LHCN-M2 (cell line): ENCODE measurements around the gene IFNA7. TPM values are rescaled to one million over a fixed set of nuclear protein-coding genes. Genes with fewer than 3 reads are reported as not detected.
"Not testable (repeated sequence)": the region's sequence is repeated elsewhere in the genome, so short reads cannot be mapped to it uniquely, and the experiment has no call there.

ENCODE experiments used
- DNase-seq: peaks from one replicate; pipeline ENCODE4 v3.0.0-alpha.2; 2012; ENCODE audit warnings: low read depth
- polyA plus RNA-seq: library from polyadenylated mRNA; unstranded; fragments of >200 nt; gene quantifications from one replicate; pipeline ENCODE4 v1.2.1, GENCODE V29; 2012; ENCODE audit warnings: missing spikeins
- total RNA-seq: library from RNA; depleted of rRNA; stranded (reverse); fragments of >200 nt; gene quantifications from 2 replicates; pipeline ENCODE4 v1.2.3, GENCODE V29; 2014; rRNA removed

The IFNA7 gene
- total RNA-seq: not detected in 2 replicates
- polyA plus RNA-seq: not detected

DNA sequence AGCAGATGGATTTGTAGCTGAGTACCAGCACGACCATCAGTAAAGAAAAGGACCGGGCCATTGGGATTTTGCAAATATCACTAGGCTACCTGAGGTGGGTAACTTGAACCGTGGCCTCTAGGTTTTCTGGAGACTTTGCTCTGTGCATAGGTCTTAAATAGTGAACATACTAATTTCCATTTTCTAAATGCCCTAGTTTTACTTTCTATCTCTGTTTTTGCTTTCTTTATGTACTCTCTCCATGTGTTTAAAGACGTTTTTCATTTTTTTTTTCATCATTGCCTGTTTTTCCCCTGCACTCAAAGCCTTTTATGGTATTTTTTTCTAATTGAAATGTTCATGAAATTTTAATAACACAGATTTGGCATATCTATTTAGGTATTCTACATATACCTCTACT lies at the start of gene IFNA7:
Gene IFNA7 (minus strand): TSS at position 101 of the 400 bp plus-strand sequence. CDS start 40 bp downstream, at position 61.
- not testable (repeated sequence) for DNase-seq

DNA sequence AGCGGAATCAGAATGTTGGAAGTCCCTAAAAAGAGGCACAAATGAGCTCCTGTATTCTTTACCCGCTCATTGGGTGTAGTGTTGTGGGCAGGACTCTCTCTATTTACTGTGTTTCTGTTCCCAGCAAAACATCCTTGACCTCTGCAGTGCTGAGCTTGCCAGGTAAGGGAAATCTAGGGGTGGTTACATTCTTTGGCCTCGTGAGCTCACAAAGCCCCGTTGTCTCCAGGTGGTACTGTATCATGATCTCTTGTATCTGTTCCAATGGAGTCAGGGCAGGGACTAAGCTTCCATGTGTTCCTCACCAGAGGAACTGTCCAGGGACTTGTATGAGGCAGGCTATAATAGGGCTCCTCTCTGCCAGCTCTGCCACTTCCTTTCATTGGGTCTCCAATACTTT lies 49.6 kb upstream of the IFNA7 start:
- no peak for DNase-seq

DNA sequence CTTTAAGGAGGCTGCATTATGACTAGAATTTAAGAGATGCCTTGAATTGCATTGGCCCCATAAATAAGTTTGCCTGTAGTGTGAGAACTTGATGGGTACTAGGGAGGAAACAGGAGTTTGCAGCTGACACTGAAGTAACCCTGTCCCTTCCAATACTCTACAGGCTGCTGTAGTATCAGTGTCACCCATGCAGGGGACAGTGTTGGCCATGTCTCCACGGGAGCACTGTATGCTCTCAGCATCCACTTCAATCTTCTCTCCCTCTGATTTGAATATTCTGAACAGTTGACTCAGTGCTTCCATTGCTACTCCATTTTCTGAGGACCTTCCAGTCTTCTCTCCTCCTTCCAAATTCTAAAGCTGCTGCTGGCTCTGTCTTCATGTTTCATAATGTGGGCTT lies 49.2 kb upstream of the IFNA7 start:
- no peak for DNase-seq

DNA sequence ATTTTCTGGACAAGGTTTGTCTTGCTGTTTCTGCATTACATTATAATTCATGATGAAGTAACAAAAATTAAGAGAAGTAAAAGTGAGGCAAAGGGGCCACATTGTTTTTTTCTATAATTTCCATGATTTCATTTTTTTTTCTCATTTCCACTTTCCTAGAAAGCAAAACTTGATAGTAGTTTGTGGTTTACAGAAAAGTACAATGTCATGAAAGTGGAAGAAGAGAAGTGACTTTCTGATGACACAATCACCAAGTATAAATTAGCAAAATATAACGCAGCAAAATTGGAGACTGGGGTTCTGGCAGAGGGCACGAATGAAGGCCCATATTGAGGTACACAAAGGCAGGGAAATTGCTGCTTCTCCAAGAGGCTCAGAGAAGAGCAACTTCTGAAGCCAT lies 42.8 kb upstream of the IFNA7 start:
- no peak for DNase-seq

DNA sequence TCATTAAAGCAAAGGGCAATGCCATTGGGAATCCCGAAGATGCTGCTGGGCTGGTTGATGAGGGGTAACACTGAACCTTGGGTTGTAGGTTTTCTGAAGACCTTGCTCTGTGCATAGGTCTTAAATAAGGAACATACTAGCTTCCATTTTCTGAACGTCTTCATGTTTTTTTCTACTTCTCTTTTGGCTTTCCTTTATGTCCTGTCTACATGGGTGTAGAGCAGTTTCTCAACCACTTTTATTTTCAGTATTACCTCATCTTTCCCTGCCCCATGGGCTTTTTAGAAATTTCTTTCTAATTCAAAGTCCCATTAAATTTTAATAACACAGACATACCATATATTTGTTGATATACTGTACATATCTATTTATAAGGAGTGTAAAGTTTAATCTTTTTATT lies 37.9 kb upstream of the IFNA7 start, which contains the start of gene IFNA14:
Gene IFNA14 (minus strand): TSS at position 95 of the 400 bp plus-strand sequence. CDS start 70 bp downstream, at position 25.
- DNase-seq: no peak

DNA sequence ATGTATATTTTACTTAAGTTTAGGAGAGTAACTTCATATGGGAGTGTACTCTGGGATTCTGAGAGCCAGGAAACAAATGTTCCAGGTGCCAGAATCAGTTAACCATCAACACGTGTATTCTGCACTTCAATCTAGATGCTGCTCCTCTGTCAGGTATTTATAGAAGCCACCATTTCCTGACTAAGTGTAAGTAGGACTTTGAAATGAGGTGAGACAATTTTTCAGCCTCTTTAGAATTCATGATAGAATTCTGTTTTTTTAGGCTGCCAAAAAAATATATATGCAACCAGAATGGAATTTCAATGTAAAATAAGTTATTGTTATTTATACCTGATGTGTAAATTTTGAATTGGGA lies 34.3 kb upstream of the IFNA7 start:
- not testable (repeated sequence) for DNase-seq

DNA sequence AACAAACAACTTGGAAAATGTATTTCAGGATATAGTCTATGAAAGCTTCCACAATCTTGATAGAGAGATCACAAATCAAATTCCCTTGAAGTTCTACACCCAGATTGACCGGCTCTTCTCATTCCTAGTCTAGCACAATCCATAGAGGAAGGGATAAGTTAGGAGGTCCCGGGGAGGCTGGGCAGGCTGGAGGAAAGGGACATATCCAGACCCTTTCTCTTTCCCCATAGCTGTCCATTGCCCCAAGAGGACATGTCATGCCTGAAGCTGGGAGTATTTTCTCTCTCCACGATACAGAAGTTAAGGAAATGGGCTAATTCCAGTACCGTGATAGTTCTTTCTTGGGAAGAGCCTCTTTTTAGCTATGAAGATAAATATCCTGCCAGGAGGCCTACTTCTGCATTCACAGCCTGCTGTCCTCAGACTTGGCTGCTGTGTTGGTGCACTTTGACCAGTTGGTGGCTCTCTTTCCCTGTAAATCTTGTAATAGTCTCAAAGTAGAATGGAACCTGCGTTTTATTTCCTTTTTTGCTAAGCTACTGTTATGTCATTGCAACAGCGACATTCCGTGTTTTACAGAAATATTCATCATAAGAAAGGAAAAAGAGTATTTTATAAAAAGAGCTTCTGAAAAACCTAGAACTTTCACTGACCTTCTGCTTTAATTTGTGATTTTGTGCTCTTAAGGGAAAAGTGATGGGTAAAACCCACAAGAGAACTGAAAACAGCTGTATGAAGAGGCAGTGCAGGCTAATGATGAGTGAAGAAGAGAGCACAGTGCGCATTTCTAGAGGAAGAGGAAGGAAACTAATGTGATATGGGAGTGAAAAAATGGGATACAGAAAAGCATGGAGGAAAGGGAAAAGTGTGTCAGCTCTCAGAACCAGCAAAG lies 33.7 kb upstream of the IFNA7 start:
- DNase-seq: peak; percentile 42

DNA sequence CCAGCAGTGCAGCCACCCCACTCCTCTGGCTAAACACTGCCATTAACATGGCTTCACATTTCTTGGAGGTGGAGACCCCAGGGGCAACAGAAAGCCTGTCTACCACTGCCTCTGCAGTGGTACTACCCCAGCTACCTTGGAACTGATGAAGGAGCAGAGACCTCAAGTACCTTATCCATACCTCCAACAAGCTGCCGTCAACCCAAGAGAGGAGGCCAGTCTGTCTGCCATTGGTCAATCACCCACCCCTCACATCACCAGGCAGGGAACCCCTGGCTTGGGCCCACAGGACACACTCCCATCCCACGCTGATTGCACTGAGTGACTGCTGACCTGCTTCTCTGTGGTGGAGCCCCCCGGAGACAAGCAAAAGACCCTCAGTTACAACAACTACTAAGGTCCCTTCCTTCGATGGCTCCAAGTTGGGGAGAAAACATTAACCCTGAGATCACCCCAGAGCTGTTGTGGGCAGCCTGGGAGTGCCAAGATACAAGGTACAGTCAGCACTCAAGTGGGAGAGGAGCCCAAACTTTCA lies 32.2 kb upstream of the IFNA7 start:
- no peak for DNase-seq

DNA sequence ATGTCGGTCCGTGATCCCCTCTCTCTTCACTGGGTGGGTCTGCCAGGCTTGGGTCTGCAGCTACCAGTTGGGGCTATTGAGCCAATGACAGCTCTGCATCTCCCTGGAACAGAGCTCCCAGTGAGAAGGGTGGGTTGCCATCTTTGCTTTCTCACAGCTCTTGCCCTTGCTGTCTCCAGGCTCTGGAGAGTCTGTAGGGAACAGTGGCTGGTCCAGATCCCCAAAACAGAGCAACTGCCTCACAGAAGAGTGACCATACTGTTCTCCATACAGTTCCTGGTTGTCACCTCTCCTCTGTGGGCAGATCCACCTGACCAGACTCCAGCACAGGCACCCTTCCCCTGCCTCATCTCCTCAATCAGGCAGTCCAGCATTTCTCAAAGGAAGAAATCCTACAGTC lies 31.3 kb upstream of the IFNA7 start:
- no peak for DNase-seq

DNA sequence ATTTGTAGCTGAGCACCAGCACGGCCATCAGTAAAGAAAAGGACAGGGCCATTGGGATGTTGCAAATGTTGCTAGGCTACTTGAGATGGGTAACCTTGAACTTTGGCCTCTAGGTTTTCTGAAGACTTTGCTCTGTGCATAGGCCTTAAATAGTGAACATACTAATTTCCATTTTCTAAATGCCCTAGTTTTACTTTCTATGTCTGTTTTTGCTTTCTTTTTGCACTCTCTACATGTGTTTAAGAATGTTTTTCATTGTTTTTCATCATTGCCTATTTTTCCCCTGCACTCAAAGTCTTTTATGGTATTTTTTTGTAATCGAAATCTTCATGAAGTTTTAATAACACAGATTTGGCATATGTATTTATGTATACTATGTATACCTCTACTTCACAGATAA lies 26.1 kb upstream of the IFNA7 start, which contains the start of gene IFNA17:
Gene IFNA17 (minus strand): TSS at position 101 of the 400 bp plus-strand sequence. CDS start 49 bp downstream, at position 52.
- no peak for DNase-seq

DNA sequence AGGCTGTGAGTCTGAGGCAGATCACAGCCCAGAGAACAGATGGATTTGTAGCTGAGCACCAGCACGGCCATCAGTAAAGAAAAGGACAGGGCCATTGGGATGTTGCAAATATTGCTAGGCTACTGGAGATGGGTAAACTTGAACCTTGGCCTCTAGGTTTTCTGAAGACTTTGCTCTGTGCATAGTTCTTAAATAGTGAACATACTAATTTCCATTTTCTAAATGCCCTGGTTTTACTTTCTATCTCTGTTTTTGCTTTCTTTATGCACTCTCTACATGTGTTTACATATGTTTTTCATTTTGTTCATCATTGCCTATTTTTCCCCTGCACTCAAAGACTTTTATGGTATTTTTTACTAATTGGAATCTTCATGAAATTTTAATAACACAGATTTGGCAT lies 15.2 kb upstream of the IFNA7 start, which contains the start of gene IFNA16:
Gene IFNA16 (minus strand): TSS at position 101 of the 400 bp plus-strand sequence. CDS start 6 bp downstream, at position 95.
- DNase-seq: not testable (repeated sequence)

DNA sequence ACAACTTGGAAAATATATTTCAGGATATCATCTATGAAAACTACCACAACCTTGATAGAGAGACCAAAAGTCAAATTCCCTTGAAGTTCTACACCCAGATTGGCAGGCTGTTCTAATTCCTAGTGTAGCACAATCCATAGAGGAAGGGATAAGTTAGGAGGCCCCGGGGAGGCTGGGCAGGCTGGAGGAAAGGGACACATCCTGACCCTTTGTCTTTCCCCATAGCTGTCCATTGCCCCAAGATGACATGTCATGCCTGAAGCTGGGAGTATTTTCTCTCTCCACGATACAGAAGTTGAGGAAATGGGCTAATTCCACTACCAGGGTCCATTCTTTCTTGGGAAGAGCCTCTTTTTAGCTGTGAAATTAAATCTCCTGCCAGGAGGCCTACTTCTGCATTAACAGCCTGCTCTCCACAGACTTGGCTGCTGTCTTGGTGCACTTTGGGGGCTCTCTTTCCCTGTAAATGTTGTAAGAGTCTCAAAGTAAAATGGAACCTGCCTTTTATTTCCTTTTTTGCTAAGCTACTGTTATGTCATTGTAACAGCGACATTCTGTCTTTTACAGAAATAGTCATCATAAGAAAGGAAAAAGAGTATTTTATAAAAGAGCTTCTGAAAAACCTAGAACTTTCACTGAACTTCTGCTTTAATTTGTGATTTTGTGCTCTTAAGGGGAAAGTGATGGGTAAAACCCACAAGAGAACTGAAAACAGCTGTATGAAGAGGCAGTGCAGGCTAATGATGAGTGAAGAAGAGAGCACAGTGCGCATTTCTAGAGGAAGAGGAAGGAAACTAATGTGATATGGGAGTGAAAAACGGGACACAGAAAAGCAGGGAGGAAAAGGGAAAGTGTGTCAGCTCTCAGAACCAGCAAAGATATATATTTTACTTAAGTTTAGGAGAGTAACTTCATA lies 11.7 kb upstream of the IFNA7 start:
- DNase-seq: peak; percentile 19

DNA sequence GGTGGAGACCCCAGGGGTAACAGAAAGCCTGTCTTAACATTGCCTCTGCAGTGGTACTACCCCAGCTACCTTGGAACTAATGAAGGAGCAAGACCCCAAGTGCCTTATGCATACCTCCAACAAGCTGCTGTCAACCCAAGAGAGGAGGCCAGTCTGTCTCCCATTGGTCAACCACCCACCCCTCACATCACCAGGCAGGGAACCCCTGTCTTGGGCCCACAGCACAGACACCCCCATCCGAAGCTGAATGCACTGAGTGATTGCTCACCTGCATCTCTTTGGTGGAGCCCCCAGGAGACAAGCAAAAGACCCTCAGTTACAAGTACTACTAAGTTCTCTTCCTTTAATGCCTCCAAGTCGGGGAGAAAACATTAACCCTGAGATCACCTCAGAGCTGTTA lies 10.2 kb upstream of the IFNA7 start:
- not testable (repeated sequence) for DNase-seq

DNA sequence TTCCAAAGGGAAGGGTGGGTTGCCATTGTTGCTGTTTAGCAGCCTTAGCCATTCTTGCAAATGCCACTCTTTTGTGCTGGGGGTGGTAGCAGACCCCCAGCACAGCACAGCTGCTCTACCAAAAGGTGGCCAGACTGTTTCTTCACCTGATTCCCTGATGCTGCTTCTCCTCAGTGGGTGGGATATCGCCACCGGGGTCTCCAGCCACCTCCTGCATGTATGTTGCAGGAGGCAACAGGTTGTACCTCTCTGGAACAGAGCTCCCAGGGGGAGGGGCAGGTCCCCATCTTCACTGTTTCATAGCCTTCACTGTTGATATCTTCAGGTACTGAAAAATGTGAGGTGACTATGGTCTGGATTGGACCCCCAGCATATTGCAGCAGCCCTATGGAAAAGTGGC lies 8.8 kb upstream of the IFNA7 start:
- not testable (repeated sequence) for DNase-seq

DNA sequence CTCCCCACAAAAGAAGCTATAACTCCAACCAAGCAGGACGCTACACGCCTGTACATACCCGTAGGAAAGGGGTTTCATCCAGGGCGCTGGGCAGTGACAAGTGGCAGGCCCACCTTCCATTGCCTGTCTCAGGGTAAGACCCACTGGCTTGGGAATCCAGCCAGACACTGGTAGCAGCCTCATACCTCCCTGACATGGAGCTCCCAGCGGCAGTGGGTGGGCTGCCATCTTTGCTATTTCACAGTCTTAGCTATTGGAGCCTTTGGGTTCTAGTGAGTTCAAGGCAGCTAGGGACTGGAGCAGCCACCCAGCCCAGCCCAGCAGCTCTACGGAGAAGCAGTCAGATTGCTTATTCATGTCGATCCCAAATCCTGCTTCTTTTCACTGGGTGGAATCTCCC lies 8.3 kb upstream of the IFNA7 start:
- no peak for DNase-seq

DNA sequence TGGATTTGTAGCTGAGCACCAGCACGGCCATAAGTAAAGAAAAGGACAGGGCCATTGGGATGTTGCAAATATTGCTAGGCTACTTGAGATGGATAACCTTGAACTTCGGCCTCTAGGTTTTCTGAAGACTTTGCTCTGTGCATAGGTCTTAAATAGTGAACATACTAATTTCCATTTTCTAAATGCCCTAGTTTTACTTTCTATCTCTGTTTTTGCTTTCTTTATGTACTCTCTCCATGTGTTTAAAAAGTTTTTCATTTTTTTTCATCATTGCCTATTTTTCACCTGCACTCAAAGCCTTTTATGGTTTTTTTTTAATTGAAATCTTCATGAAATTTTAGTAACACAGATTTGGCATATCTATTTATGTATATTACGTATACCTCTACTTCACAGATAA lies 5.0 kb upstream of the IFNA7 start, which contains the start of gene IFNA10:
Gene IFNA10 (minus strand): TSS at position 101 of the 400 bp plus-strand sequence. CDS start 46 bp downstream, at position 55.
- not testable (repeated sequence) for DNase-seq

DNA sequence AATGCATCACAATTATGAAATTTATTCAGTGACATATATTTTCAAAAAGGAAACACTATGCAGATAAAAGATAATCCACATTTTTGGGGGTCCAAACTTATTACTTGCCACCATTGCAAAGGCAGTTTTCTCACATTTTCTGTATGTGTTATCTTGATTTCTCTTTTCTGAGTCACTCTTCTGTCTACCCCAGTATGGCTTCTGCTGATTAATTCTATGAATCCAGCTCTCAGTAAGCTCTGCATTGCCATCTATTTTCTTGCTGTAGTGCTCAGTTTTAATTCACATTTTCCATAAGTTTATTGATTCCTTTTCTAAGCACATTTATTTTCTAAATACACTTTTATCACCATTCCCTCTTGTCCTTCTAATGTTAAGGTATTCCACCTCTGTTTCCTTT lies 3.2 kb upstream of the IFNA7 start:
- DNase-seq: no peak

DNA sequence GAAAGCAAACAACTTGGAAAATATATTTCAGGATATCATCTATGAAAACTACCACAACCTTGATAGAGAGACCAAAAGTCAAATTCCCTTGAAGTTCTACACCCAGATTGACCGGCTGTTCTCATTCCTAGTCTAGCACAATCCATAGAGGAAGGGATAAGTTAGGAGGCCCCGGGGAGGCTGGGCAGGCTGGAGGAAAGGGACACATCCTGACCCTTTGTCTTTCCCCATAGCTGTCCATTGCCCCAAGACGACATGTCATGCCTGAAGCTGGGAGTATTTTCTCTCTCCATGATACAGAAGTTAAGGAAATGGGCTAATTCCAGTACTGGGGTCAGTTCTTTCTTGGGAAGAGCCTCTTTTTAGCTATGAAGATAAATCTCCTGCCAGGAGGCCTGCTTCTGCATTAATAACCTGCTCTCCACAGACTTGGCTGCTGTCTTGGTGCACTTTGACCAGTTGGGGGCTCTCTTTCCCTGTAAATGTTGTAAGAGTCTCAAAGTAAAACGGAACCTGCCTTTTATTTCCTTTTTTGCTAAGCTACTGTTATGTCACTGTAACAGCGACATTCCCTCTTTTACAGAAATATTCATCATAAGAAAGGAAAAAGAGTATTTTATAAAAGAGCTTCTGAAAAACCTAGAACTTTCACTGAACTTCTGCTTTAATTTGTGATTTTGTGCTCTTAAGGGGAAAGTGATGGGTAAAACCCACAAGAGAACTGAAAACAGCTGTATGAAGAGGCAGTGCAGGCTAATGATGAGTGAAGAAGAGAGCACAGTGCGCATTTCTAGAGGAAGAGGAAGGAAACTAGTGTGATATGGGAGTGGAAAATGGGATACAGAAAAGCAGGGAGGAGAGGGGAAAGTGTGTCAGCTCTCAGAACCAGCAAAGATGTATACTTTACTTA lies 6.9 kb downstream of the IFNA7 start:
- peak; percentile 32 for DNase-seq

DNA sequence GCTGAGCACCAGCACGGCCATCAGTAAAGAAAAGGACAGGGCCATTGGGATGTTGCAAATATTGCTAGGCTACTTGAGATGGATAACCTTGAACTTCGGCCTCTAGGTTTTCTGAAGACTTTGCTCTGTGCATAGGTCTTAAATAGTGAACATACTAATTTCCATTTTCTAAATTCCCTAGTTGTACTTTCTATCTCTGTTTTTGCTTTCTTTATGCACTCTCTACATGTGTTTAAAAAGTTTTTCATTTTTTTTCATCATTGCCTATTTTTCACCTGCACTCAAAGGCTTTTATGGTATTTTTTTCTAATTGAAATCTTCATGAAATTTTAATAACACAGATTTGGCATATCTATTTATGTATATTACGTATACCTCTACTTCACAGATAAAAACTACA lies 14.5 kb downstream of the IFNA7 start, which contains the start of gene IFNA4:
Gene IFNA4 (minus strand): TSS at position 101 of the 400 bp plus-strand sequence. CDS start 56 bp downstream, at position 45.
- not testable (repeated sequence) for DNase-seq
